GM12801 (cell line): Measurements from ENCODE around the gene ARHGAP18.

Experiments
- TF ChIP-seq, protein P1 (sequence below): IDR thresholded peaks from one replicate; pipeline ENCODE4 v1.5.1; 2011; ENCODE audit warnings: control low read depth; ENCODE audit not compliant: insufficient read length; ENCODE audit errors: extremely low read depth

The ARHGAP18 gene

DNA sequence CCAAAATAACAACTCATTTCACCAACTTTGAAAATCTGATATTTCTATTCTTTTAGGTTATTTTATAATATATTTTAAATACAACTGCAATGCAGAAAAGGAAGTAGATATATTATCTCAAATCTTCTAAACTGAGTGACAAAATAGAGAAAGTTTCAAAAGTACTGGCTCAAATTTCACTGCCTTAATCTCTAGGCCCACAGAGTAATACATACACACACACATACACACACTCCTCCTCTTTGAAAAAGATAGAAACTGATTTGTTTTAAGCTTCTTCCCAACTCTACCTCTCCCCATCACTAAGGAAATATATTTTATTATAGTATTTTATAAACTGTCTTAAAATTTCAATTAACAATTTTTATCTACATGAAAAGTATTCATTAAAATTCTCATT is 36.2 kb downstream of the ARHGAP18 start:
- TF ChIP-seq, protein P1, sequence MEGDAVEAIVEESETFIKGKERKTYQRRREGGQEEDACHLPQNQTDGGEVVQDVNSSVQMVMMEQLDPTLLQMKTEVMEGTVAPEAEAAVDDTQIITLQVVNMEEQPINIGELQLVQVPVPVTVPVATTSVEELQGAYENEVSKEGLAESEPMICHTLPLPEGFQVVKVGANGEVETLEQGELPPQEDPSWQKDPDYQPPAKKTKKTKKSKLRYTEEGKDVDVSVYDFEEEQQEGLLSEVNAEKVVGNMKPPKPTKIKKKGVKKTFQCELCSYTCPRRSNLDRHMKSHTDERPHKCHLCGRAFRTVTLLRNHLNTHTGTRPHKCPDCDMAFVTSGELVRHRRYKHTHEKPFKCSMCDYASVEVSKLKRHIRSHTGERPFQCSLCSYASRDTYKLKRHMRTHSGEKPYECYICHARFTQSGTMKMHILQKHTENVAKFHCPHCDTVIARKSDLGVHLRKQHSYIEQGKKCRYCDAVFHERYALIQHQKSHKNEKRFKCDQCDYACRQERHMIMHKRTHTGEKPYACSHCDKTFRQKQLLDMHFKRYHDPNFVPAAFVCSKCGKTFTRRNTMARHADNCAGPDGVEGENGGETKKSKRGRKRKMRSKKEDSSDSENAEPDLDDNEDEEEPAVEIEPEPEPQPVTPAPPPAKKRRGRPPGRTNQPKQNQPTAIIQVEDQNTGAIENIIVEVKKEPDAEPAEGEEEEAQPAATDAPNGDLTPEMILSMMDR = no peak

DNA sequence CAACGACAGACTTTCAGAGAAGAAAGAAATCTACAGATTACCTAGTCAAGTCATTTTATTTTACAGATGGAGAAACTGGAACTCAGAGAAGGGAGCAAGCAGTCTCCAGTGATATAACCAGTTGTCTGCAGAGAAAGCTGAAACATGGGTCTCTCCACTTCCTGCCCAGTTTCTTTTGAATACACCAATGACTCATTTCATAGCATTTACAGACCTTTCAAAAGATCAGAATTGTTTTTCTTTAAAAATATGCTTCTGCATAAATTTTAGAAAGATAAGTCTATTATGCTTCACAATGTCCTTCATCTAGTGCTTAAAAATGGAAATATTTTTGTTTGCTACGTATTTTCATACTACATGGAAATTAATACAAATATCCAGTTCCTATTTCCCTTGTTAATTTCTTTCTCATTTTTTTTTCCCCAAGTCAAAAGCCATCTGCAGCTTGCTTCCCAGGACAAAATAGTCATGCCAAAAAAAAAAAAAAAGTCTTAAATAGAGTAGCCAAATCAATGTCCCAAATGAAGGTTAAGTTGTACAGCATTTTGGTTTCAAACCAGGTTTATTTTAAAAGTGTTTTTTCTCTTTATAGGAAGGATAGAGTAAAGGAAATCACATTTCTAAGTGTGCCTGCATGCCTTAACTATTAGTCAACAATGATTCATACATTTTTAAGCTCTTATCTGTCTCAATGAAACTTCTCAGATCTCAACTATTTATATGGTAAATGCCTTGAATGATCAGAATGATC is 36.9 kb downstream of the ARHGAP18 start:
- TF ChIP-seq, protein P1 = no peak

DNA sequence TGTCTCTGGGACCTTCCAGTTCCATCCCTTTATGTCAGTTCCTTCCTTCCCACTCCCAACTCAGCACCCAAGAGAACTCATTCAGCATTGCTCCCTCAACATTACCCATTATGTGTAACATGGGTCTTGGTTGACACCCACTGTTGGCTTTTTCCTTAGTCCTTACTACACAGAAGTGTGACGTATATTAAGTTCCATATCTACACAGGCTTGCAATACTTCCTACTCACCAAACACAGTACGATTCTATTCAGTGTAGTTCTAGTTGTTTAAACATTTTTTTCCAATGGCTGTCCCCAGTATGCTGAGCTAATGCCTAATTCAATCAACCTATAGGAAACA is 37.7 kb downstream of the ARHGAP18 start:
- TF ChIP-seq, protein P1 = no peak

DNA sequence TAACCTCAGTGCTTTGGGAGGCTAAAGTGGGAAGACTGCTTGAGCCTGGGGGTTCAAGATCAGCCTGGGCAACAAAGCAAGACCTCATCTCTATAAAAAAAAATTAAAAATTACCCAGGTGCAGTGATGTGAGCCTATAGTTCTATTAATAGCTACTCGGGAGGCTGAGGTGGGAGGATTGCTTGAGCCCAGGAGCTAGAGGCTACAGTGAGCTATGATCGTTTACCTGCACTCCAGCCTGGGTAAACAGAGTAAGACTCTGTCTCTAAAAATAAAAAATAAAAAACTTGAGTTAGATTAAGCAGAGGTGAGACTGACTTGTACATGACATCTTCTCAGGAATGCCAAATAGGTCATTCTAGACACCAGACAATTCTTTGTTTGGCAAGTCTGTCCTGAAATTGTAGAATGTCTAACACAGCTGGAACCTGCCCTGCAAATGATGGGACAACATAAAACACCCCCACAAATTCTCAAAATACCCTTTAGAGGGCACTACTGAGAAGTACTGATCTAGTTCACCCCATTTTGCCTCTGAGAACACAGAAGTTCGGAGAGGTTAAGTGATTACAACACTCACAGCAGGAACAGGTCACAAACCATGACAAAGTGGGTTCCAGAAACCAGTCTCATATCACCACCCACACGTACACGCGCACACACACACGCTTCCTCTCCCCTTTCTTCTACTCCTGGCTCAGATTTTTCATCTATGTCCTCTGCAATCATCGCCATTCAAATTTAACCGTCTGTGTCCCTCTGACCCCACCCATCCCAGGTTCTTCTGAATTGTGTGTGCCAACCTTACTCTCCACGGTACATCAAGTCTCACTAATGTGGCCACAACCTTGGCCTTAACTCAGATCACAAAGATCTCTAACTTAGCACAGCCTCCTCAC is 38.3 kb downstream of the ARHGAP18 start:
- TF ChIP-seq, protein P1 = no peak

DNA sequence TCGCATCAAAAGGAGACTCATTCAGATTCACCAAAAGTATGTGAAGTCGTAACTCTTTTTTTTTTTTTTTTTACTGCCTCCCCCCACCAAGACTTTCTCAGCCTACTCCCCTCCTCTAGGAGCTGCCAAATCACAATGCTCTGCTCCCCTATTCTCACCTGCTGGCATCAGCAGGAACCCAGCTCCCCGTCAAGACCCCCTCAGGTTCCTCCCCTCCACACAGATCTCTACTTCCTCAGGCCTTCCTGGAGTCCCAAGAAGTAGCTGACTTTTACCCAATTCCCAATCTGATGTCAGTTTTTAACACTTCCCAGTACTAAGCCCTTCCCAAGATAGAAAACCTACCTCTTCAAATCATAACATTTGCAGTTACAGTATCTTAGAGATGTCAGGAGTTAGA is 39.3 kb downstream of the ARHGAP18 start:
- TF ChIP-seq, protein P1 = no peak

DNA sequence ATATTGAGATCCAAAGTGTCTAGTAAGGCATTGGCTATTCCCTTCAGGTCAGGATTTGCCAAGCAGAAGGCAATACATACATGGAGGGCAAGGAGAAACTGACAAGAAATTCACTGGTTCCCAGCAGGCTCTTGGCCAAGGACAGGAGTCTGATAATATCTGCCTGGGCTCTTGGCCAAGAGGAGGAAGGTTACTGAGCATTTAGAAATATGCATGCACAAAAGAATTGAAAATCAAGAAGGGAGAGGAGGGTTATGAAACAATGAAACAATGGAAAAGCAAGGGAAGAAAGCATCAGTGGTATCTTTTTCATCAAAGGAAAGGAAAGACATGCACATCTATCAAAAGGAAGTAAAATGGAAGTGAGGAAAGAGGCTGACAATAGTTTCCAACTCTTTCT is 42.4 kb downstream of the ARHGAP18 start:
- TF ChIP-seq, protein P1 = no peak

DNA sequence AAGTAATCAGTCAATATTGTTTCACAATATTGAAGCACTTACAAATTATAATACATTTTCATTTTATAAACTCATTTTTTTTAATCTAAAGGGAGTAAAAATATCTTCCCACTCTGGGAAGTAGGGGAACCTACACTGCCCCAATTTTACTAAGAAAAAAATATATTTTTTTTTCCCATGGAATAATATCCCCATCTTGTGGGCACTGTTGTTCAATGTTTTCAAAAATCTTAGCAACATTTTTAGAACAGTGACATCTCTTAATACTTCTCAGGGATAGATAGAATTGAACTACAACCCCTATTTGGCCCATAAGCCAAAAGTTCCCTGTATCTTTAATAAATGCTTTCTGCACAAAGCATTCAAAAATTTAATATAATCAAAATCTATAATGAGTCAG is 42.9 kb downstream of the ARHGAP18 start:
- TF ChIP-seq, protein P1 = no peak
